SH-SY5Y (cell line): ENCODE results near the gene ARL2BP.

Experiments used
- GATA2 ChIP-seq: IDR thresholded peaks from 2 replicates; pipeline ENCODE4 v1.6.1; 2011; ENCODE audit warnings: mild to moderate bottlenecking, low read depth, low read length
- GATA3 ChIP-seq: IDR thresholded peaks from 2 replicates; pipeline ENCODE4 v1.6.1; 2011; ENCODE audit warnings: low read depth, mild to moderate bottlenecking, low read length, moderate library complexity

DNA sequence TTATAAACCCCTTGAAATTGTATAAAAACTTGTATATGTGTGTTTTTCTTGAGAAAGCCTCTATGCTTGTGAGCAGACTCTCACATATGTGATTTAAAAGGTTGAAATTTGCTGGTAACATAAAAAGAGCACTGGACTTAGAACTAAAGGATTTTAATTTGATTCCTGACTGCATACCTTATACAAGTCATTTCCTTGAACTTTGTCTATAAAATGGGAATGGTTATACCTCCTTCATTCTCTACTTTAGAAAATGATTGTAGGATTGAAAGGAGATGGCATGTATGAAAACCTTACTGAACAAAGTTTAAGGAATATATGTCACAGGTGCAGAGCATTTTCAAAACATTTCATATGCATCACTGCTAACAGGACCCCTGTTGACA, 10.4 kb upstream of the ARL2BP start:
- TF ChIP-seq GATA3 = no peak
- no peak for TF ChIP-seq GATA2
